Peyer's patch (tissue), 4 donors: ENCODE results near the gene PLEKHA7. TPM values are rescaled to one million over a fixed set of nuclear protein-coding genes. Genes with fewer than 3 reads are reported as not detected.
"Not testable (repeated sequence)": the region's sequence is repeated elsewhere in the genome, so short reads cannot be mapped to it uniquely, and the experiment has no call there.

Source experiments
- DNase-seq, 3 donors: peaks; one replicate each; pipeline ENCODE4 v3.0.0-alpha.2; 2017 to 2019
- H3K27ac ChIP-seq, 4 donors: fragments of 200-600 bp; sonication (generic); one replicate each; pipeline ENCODE4 v1.5.1; 2016 to 2019
- H3K27me3 ChIP-seq, 2 donors: fragments of 200-600 bp; sonication (generic); one replicate each; pipeline ENCODE4 v1.5.1; 2019
- H3K36me3 ChIP-seq, 3 donors: fragments of 200-600 bp; sonication (generic); one replicate each; pipeline ENCODE4 v1.5.1; 2016 to 2019
- H3K4me1 ChIP-seq, 4 donors: fragments of 200-600 bp; sonication (generic); one replicate each; pipeline ENCODE4 v1.5.1; 2016 to 2019
- H3K4me3 ChIP-seq, 4 donors: fragments of 200-600 bp; sonication (generic); 1 replicate in 3 of 4; 2 replicates in 1 of 4; pipeline ENCODE4 v1.5.1; 2016 to 2019; ENCODE audit warnings: mild to moderate bottlenecking in 1 of 4
- H3K9me3 ChIP-seq, 4 donors: fragments of 200-600 bp; sonication (generic); one replicate each; pipeline ENCODE4 v1.5.1; 2016 to 2019; ENCODE audit warnings: mild to moderate bottlenecking in 1 of 4
- CTCF ChIP-seq, 6 experiments: fragments of 450-650 bp in 4 of 6; fragments of 200-600 bp in 2 of 6; sonication (generic) in 1 of 6; IDR thresholded peaks; one replicate each; pipeline ENCODE4 v1.5.1; 2017 to 2019; ENCODE audit warnings: antibody characterized with exemption in 6 of 6, mild to moderate bottlenecking in 3 of 6, moderate library complexity in 1 of 6
- POLR2A ChIP-seq, 2 donors: fragments of 450-650 bp; IDR thresholded peaks; one replicate each; pipeline ENCODE4 v1.5.1; 2017; ENCODE audit warnings: antibody characterized with exemption in 2 of 2, mild to moderate bottlenecking in 2 of 2, moderate library complexity in 2 of 2
- total RNA-seq, 4 donors: library from RNA; depleted of rRNA; stranded (reverse); fragments of >200 nt; gene quantifications; one replicate each; pipeline ENCODE4 v1.1.0, GENCODE V29; 2016

The PLEKHA7 gene
- total RNA-seq, 4 donors from 2014 or later: 129 to 211 (median 176) TPM

- no peak for DNase-seq
- TF ChIP-seq CTCF (IDR thresholded peaks at IDR 0.05) (no peak), POLR2A (IDR thresholded peaks at IDR 0.05) (no peak)
- Histone ChIP-seq H3K27me3 (no peaks in the 10 kb centered on the region), H3K9me3 (peaks cover 0 to 4% (median 0%) of the 10 kb centered on the region in 4 donors), H3K27ac (no peak overlapping the region), H3K36me3 (no peaks in the 10 kb centered on the region), H3K4me3 (no peak overlapping the region), H3K4me1 (no peaks in the 10 kb centered on the region)
Observed at GRCh38 chr11:16891964-16892363, 122.2 kb downstream of the PLEKHA7 start.

- no peaks in the 10 kb centered on the region for H3K36me3 ChIP-seq
- peak overlapping the region in 1 of 4 donors; percentile 0 for H3K27ac ChIP-seq
- H3K4me3 ChIP-seq: no peak overlapping the region
- TF ChIP-seq POLR2A (IDR thresholded peaks at IDR 0.05): no peak
- TF ChIP-seq CTCF (IDR thresholded peaks at IDR 0.05): no peak
- peaks cover 0 to 4% (median 0%) of the 10 kb centered on the region in 4 donors for H3K9me3 ChIP-seq
- no peak for DNase-seq
- no peaks in the 10 kb centered on the region for H3K4me1 ChIP-seq
- no peaks in the 10 kb centered on the region for H3K27me3 ChIP-seq
Observed at GRCh38 chr11:16891165-16891564, 123.0 kb downstream of the PLEKHA7 start.

DNA sequence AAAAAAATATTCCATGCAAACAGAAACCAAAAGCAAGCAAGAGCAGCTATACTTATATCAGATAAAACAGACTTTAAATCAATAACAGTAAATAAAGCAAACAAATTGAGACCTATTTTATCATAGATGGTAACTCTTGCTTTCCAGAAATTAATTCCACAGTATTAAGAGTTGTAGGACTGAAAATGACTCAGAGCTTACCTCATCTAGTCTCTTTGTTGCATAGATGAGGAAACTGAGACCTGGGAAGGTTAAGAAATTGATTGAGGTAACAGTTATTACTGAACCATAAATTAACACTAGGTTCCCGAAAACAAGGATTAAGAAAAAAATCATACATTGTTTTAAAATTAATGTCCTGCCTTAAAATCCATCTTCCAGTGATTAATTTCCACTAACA, 123.8 kb downstream of the PLEKHA7 start:
- Histone ChIP-seq H3K27ac (no peak overlapping the region), H3K36me3 (no peaks in the 10 kb centered on the region), H3K4me1 (no peaks in the 10 kb centered on the region), H3K27me3 (no peaks in the 10 kb centered on the region), H3K4me3 (no peak overlapping the region), H3K9me3 (peaks cover 0 to 4% (median 0%) of the 10 kb centered on the region in 4 donors)
- TF ChIP-seq CTCF (IDR thresholded peaks at IDR 0.05) (no peak), POLR2A (IDR thresholded peaks at IDR 0.05) (no peak)
- no peak for DNase-seq

GRCh38 chr11:16889905-16890304, 124.3 kb downstream of the PLEKHA7 start:
- Histone ChIP-seq H3K4me1 (no peaks in the 10 kb centered on the region), H3K4me3 (no peak overlapping the region), H3K27ac (no peak overlapping the region), H3K27me3 (no peaks in the 10 kb centered on the region), H3K36me3 (no peaks in the 10 kb centered on the region), H3K9me3 (peaks cover 0 to 4% (median 0%) of the 10 kb centered on the region in 4 donors)
- TF ChIP-seq POLR2A (IDR thresholded peaks at IDR 0.05): no peak
- DNase-seq: no peak

- H3K4me3 ChIP-seq, H3K4me1 ChIP-seq, H3K27me3 ChIP-seq, H3K36me3 ChIP-seq, DNase-seq, H3K9me3 ChIP-seq, H3K27ac ChIP-seq: not testable (repeated sequence)
Observed at GRCh38 chr11:16889010-16889409, 125.2 kb downstream of the PLEKHA7 start.

GRCh38 chr11:16887887-16888286, 126.3 kb downstream of the PLEKHA7 start:
- not testable (repeated sequence) for H3K4me3 ChIP-seq, H3K27me3 ChIP-seq, H3K27ac ChIP-seq, H3K4me1 ChIP-seq, H3K36me3 ChIP-seq, H3K9me3 ChIP-seq, DNase-seq

- no peaks in the 10 kb centered on the region for H3K27me3 ChIP-seq
- H3K36me3 ChIP-seq: no peaks in the 10 kb centered on the region
- TF ChIP-seq POLR2A (IDR thresholded peaks at IDR 0.05) (no peak), CTCF (IDR thresholded peaks at IDR 0.05) (peak in 3 of 6 experiments; percentile 27 to 37 (median 32))
- peak overlapping the region in 1 of 4 donors; percentile 30 for H3K27ac ChIP-seq
- H3K4me3 ChIP-seq: no peak overlapping the region
- peak in 1 of 3 donors; percentile 51 for DNase-seq
- no peaks in the 10 kb centered on the region for H3K9me3 ChIP-seq
- H3K4me1 ChIP-seq: no peaks in the 10 kb centered on the region
Observed at GRCh38 chr11:16883174-16883573, 131.0 kb downstream of the PLEKHA7 start.
